Measurements from ENCODE around the gene WNT9A.

DNA sequence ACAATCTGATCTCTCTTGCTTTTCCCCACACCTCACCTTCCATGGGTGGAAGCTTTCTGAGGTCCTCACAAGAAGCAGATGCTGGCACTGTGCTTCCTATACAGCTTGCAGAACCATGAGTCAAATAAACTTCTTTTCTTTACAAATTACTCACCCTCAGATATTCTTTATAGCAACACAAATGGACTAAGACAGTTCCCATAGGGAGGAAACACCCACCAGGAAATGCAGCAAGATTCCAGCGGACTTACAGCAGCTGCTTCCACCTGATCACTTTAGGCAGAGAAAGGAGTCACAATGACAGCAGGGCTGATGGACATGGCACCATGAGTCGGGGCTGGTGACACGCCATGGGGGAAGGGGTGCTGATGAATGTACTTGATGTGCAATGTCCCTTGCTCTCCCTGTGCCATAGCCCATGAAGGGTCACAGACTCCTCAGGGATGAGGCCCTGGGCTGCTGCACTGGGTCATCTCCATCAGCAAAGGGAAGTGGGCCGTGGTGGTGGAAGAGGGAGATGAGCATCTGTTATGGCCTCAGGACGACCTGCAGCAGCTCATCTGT is 78.4 kb downstream of the WNT9A start:
- no peak for TF ChIP-seq JUND (IDR thresholded peaks at IDR 0.05)
- TF ChIP-seq, protein P1, sequence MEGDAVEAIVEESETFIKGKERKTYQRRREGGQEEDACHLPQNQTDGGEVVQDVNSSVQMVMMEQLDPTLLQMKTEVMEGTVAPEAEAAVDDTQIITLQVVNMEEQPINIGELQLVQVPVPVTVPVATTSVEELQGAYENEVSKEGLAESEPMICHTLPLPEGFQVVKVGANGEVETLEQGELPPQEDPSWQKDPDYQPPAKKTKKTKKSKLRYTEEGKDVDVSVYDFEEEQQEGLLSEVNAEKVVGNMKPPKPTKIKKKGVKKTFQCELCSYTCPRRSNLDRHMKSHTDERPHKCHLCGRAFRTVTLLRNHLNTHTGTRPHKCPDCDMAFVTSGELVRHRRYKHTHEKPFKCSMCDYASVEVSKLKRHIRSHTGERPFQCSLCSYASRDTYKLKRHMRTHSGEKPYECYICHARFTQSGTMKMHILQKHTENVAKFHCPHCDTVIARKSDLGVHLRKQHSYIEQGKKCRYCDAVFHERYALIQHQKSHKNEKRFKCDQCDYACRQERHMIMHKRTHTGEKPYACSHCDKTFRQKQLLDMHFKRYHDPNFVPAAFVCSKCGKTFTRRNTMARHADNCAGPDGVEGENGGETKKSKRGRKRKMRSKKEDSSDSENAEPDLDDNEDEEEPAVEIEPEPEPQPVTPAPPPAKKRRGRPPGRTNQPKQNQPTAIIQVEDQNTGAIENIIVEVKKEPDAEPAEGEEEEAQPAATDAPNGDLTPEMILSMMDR (IDR thresholded peaks at IDR 0.05; ENCODE audit: low read depth, low read length, missing input control): no peak
- TF ChIP-seq SP1 (IDR thresholded peaks at IDR 0.05): no peak
- TF ChIP-seq, protein P2, sequence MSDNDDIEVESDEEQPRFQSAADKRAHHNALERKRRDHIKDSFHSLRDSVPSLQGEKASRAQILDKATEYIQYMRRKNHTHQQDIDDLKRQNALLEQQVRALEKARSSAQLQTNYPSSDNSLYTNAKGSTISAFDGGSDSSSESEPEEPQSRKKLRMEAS (IDR thresholded peaks at IDR 0.05): no peak
- TF ChIP-seq, protein P3, sequence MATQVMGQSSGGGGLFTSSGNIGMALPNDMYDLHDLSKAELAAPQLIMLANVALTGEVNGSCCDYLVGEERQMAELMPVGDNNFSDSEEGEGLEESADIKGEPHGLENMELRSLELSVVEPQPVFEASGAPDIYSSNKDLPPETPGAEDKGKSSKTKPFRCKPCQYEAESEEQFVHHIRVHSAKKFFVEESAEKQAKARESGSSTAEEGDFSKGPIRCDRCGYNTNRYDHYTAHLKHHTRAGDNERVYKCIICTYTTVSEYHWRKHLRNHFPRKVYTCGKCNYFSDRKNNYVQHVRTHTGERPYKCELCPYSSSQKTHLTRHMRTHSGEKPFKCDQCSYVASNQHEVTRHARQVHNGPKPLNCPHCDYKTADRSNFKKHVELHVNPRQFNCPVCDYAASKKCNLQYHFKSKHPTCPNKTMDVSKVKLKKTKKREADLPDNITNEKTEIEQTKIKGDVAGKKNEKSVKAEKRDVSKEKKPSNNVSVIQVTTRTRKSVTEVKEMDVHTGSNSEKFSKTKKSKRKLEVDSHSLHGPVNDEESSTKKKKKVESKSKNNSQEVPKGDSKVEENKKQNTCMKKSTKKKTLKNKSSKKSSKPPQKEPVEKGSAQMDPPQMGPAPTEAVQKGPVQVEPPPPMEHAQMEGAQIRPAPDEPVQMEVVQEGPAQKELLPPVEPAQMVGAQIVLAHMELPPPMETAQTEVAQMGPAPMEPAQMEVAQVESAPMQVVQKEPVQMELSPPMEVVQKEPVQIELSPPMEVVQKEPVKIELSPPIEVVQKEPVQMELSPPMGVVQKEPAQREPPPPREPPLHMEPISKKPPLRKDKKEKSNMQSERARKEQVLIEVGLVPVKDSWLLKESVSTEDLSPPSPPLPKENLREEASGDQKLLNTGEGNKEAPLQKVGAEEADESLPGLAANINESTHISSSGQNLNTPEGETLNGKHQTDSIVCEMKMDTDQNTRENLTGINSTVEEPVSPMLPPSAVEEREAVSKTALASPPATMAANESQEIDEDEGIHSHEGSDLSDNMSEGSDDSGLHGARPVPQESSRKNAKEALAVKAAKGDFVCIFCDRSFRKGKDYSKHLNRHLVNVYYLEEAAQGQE (IDR thresholded peaks at IDR 0.05): no peak
- TF ChIP-seq RAD21 (IDR thresholded peaks at IDR 0.05): no peak
- TF ChIP-seq NR2F2 (IDR thresholded peaks at IDR 0.05): no peak
- TF ChIP-seq YY1 (IDR thresholded peaks at IDR 0.05): no peak
- no peak for TF ChIP-seq FOXA1 (IDR thresholded peaks at IDR 0.05)
- TF ChIP-seq, protein P4, sequence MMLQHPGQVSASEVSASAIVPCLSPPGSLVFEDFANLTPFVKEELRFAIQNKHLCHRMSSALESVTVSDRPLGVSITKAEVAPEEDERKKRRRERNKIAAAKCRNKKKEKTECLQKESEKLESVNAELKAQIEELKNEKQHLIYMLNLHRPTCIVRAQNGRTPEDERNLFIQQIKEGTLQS (IDR thresholded peaks at IDR 0.05): no peak
- TF ChIP-seq ZBTB33 (IDR thresholded peaks at IDR 0.05): no peak
- no peak for TF ChIP-seq EGR1 (IDR thresholded peaks at IDR 0.05; ENCODE audit: low read depth in 2 of 2)
